SH-SY5Y (cell line): ENCODE measurements around the gene CEMIP.

Source experiments
- GATA2 ChIP-seq: IDR thresholded peaks from 2 replicates; pipeline ENCODE4 v1.6.1; 2011; ENCODE audit warnings: mild to moderate bottlenecking, low read depth, low read length
- GATA3 ChIP-seq: IDR thresholded peaks from 2 replicates; pipeline ENCODE4 v1.6.1; 2011; ENCODE audit warnings: low read depth, mild to moderate bottlenecking, low read length, moderate library complexity

- TF ChIP-seq GATA2: no peak
- TF ChIP-seq GATA3: no peak
Observed at GRCh38 chr15:80876348-80876674, 97.1 kb downstream of the CEMIP start.
